Measurements from ENCODE around the gene CD300E. TPM values are rescaled to one million over a fixed set of nuclear protein-coding genes. Genes with fewer than 3 reads are reported as not detected.

The CD300E gene, protein sequence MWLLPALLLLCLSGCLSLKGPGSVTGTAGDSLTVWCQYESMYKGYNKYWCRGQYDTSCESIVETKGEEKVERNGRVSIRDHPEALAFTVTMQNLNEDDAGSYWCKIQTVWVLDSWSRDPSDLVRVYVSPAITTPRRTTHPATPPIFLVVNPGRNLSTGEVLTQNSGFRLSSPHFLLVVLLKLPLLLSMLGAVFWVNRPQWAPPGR
- total RNA-seq, result not detected in 2 replicates

DNA sequence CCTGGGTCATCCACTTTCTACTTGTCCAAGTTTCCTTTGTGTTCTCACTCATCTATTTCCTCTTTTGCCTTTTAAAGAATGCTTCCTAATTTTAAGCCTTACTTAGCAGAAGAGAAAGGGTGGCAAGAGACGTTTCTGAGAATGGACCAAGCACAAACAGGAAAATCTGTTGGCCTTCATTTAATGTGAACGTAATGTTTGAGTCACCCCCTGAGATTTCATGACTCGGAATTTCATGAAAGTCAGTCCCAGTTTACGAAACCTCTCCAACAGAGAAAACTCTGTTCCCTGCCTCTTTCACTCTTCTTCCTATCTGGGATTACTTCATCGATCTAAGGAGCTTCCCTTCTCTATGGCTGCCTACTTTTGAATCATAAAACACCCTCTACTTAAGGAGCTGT is at the start of gene CD300E:
Gene CD300E (minus strand): TSS at position 46 of the 401 bp plus-strand sequence. CDS start 117 bp downstream, outside the sequence.

DNA sequence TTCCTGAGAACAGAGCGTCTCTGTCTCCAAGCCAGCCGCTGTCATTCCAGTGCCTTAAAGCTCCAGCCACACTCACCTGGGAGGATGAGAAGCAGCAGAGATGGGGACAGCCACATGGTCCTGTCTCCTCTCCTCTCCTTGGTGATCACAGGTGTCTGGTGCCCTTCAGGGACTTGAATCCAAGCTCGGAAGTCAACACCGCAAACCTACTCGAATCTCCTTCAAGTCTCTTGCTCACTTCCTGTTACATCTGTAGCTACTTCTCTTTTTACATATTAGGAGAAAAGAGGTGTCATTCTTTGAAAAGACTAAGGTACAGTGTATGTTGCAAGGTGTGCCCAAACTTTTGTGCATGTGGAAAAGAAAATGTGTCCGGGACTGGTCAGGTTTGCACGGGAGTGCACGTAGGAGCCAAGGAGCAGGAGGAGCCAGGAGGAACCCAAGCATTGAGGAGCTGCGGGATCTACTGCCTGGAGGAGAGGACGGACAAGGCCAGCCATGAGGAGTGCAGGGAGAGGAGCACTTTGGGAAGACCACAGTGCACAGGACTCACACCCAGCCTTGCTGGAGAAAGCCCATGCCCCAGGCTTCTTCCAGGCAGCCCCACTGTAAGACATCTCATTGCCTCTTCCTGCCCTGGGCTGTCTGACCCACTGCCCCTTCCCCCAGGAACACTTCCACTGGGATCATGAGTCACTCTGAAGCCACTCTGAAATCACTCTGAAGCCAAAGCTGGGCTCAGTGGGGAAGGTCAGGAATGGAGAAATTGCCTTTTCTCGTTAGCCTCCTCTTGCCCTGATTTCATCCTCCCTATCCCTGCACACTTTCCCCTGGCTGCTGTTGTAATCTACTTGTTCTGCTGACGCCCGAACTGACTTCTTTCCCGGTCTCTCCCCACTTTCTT is 31.2 kb downstream of the CD300E start, which contains the start of gene CD300LD:
Gene CD300LD (minus strand): TSS at position 197 of the 904 bp plus-strand sequence. CDS start 81 bp downstream, at position 116.

DNA sequence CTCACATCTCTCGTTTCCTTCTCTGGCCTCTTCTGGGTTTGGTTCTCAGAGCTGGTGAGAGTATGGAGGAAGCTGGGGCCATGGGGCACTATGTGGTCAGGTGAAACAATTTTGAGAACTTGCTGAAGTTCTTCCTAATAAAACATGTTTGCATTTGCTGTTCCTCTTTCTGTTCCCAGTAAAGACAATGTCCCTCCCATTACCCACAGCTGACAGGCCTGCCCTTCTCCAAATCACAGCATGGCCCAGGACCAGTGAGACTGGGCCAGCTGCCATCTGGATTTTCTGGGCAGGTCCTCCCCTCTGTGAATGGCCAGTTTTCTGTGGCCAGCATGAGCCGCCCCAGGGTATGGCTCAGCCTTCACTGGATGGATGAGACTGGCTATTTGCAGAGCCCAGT is 56.1 kb downstream of the CD300E start, which contains the start of gene CD300H:
Gene CD300H (minus strand): TSS at position 113 of the 400 bp plus-strand sequence.

Other genes starting within 250 kb of the CD300E start
- gene GPRC5C, start 191.7 kb downstream of the CD300E start, total RNA-seq, result not detected in 2 replicates
- gene CD300A, start 157.1 kb downstream of the CD300E start, total RNA-seq, result not detected in 2 replicates
- not detected in 2 replicates for gene CD300LB, start 92.3 kb downstream of the CD300E start, total RNA-seq
- not detected in 2 replicates for gene CD300C, start 77.6 kb downstream of the CD300E start, total RNA-seq
- not detected in 2 replicates for gene CD300H, start 56.2 kb downstream of the CD300E start, total RNA-seq
- gene CD300LD, start 31.5 kb downstream of the CD300E start, total RNA-seq, result not detected in 2 replicates
- gene CD300LF, start 89.2 kb upstream of the CD300E start, total RNA-seq, result not detected in 2 replicates
- gene RAB37, start 113.5 kb upstream of the CD300E start, total RNA-seq, result 0.13 and 0.43 TPM in 2 replicates
- gene NHERF1, start 124.9 kb upstream of the CD300E start, total RNA-seq, result 17.8 and 30.4 TPM in 2 replicates
- gene NAT9, start 152.6 kb upstream of the CD300E start, total RNA-seq, result 22.9 and 28.6 TPM in 2 replicates
- 0.07 and 0.53 TPM in 2 replicates for gene GRIN2C, start 236.1 kb upstream of the CD300E start, total RNA-seq
- 39.8 and 42.3 TPM in 2 replicates for gene FDXR, start 249.3 kb upstream of the CD300E start, total RNA-seq

All from thoracic aorta endothelial cell (primary cell).